GM21526 (cell line): ENCODE measurements around the gene HSD3B7.
"Not testable (repeated sequence)": the region's sequence is repeated elsewhere in the genome, so short reads cannot be mapped to it uniquely, and the experiment has no call there.

Experiments used
- ATAC-seq: cut with Tn5 transposase; IDR thresholded peaks from one replicate; pipeline ENCODE4 v1.9.1; 2021; ENCODE audit warnings: moderate library complexity; ENCODE audit not compliant: unreplicated experiment, low FRiP score

HSD3B7 gene

DNA sequence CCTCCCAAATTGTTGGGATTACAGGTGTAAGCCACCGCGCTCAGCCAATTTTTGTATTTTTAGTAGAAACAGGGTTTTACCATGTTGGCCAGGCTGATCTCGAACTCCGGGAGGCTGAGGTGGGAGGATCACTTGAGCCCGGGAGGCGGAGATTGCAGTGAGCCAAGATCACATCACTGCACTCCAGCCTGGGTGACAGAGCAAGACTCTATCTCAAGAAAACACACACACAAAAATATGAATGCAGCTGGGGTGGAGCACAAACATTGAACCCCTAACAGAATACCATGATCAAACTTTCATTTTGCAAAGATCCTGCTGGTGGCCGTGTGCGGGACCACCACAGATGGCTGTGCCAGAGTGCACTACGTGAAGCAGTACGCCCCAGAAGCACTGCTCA, 32.7 kb downstream of the HSD3B7 start:
- ATAC-seq: not testable (repeated sequence)

DNA sequence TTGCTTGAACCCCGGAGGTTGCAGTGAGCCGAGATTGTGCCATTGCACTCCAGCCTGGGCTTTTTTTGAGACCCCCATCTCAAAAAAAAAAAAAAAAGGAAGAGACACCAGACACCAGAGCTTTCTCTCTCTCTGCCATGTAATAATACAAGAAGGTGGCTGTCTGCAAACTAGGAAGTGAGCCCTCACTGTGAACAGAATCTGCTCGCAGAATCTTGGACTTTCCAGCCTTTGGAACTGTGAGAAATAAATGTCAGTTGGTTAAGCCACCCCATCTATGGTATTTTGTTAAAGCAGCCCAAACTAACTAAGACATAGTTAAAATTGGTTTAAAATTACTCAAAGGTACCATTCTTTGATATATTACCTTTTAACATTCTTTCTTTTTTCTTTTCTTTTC, 35.5 kb downstream of the HSD3B7 start:
- ATAC-seq: no peak

- ATAC-seq: no peak
Measured at GRCh38 chr16:31022544-31023251, 37.7 kb downstream of the HSD3B7 start.

DNA sequence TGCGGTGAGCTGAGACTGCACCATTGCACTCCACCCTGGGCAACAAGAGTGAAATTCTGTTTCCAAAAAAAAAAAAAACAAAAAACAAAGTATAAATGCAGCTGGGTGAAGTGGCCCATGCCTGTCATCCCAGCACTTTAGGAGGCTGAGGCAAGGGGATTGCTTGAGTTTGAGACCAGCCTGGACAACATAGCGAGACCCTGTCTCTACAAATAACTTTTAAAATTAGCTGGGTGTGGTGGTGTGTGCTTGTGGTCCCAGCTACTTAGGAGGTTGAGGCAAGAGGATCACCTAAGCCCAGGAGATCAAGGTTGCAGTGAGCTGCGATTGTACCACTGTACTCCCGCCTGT, 38.2 kb downstream of the HSD3B7 start:
- no peak for ATAC-seq

DNA sequence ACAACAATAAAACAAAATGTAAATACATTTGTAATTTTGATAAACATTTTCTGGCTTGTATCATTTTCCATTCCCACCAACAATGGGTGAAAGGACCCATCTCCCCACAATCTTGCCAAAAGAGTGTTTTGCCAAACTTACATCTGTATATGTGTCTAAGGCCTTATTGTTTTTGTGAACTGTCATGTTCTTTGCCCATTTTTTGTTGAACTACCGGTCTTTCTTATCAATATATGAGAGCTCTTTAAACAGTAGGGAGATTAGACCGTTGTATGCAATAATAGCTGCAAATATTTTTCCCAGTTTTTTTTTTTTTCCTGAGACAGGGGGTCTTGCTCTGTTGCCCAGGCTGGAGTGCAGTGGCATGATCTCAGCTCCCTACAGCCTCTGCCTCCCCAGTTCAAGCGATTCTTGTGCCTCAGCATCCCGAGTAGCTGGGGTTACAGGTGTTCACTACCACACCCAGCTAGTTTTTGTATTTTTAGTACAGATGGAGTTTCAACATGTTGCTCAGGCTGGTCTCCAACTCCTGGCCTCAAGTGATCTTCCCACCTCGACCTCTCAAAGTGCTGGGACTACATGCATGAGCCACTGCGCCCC, 38.7 kb downstream of the HSD3B7 start:
- ATAC-seq: no peak

- ATAC-seq: no peak
Measured at GRCh38 chr16:31025339-31025738, 40.3 kb downstream of the HSD3B7 start.

DNA sequence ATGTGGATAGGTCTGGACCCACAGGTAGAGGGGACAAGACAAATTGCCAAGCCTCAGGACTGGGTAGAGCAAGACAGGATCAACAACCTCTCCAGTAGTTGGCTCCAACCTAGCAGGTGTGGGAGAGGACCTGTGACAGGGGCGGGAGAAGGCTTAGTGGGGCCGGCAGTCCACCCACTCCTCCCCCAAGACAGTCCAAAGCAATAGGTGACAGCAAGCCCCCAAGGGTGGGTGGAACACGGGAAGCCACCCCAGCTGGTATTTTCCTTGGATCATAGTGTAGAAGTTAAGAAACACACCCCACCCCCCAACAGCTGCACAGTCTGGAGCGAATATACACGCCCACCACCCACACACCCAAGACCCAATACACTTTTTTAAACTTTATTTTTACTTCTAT, 44.3 kb downstream of the HSD3B7 start:
- no peak for ATAC-seq

DNA sequence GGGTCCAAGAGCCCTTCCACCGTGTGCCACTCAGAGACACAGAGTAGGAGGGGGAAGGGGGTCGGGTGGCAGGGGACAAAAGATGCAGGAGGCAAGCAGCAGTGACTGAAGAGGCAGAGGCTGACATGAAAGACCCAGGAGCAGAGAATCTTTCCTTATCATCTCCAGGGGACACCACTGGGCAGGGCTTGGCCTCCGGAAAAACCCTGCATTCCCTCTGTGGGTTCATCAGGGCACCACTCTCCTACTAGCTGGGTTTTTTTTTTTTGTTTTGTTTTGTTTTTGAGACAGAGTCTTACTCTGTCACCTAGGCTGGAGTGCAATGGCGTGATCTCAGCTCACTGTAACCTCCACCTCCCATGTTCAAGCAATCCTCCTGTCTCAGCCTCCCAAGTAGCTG, 46.3 kb downstream of the HSD3B7 start:
- no peak for ATAC-seq

DNA sequence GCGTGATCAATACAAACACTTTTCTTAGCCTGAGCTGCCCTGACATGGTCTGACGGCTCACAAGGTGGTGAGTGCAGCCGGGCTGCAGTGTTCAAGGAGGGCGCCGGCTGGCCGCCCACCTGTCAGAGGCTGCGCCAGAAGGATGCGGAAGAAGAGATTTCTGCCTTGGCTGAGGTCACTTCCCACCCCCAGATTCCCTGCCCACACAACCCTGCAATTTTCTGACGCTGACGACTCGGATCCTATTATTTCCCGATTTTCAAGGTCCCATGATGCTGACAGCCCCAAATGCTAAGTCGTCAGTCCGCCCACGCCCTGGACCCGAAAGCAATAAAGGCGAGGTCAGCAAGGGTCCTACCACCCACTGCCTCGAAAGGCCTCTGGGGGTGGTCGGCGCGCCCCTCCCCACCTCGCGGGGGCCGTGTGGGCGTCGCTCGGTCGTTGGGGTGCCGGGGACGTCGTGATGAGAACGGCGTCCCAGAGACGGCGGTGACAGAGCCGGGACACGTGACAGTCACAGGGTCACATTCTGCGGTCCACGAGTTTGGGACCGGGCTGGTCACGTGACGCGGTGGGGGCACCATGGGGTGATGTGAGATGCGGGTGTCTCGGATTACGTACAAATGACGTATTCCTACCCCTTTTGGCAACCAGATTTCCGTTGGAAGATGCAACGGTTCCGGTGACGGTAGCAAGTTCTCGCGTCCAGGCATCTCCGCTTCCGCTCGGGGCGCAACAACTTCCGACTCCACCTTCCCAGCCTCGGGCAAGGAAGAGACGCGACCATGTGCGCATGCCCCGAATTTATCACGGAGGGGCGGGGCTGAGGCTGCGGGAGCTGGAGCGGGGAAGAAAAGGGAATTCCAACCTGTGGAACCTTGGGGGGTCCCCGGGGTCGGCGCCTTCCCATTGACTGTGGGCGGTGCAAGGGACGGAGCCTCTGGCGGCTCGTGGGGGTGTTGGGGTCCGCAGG, 48.0 kb downstream of the HSD3B7 start, which contains the start of gene STX4:
TSS of gene STX4 (plus strand) at position 823 of the 973 bp plus-strand sequence. CDS start 248 bp downstream, outside the sequence.
- ATAC-seq: peak; percentile 75

- peak; percentile 38 for ATAC-seq
Measured at GRCh38 chr16:31033709-31034492, 48.9 kb downstream of the HSD3B7 start.

GRCh38 chr16:31036691-31037090, 51.7 kb downstream of the HSD3B7 start:
- no peak for ATAC-seq
